Measurements from ENCODE around the gene SGMS1. TPM values are rescaled to one million over a fixed set of nuclear protein-coding genes. Genes with fewer than 3 reads are reported as not detected.

SGMS1 gene
- total RNA-seq, 1 donor from 2014 or later: 25.6 TPM

- no peak overlapping the region for H3K4me2 ChIP-seq (ENCODE audit: low read length)
- H3K4me1 ChIP-seq (ENCODE audit: insufficient read depth, low read length): peaks cover 12% of the 10 kb centered on the region
- no peak for FAIRE-seq
Measured at GRCh38 chr10:50631052-50631451, 7.3 kb upstream of the SGMS1 start.

GRCh38 chr10:50629495-50630122 lies 5.9 kb upstream of the SGMS1 start:
- no peak overlapping the region for H3K9ac ChIP-seq (ENCODE audit: low read length)
- H3K27ac ChIP-seq (ENCODE audit: low read depth, low read length): no peak overlapping the region
- H3K4me3 Mint-ChIP-seq (ENCODE audit: unreplicated experiment): no peak overlapping the region
- no peak for DNase-seq (ENCODE audit: low read depth)
- FAIRE-seq: no peak
- H2AFZ ChIP-seq (ENCODE audit: low read depth, low read length): no peak overlapping the region
- TF ChIP-seq CTCF (IDR thresholded peaks at IDR 0.05; ENCODE audit: insufficient read depth, low read depth, low read length) (no peak), EZH2 (IDR thresholded peaks at IDR 0.05; ENCODE audit: insufficient read depth, low read length) (no peak)
- peaks cover 7% of the 10 kb centered on the region for H3K4me1 ChIP-seq (ENCODE audit: insufficient read depth, low read length)
- H3K36me3 Mint-ChIP-seq (ENCODE audit: low read depth, unreplicated experiment): no peaks in the 10 kb centered on the region
- H3K27ac Mint-ChIP-seq (ENCODE audit: unreplicated experiment): no peak overlapping the region
- no peaks in the 10 kb centered on the region for H3K9me3 Mint-ChIP-seq (ENCODE audit: unreplicated experiment)
- H3K4me2 ChIP-seq (ENCODE audit: low read length): no peak overlapping the region
- H3K79me2 ChIP-seq (ENCODE audit: insufficient read depth, low read length): no peaks in the 10 kb centered on the region
- H4K20me1 ChIP-seq (ENCODE audit: insufficient read depth, low read length): no peaks in the 10 kb centered on the region
- H3K4me3 ChIP-seq (ENCODE audit: insufficient read depth, low read depth, low read length): no peak overlapping the region
- H3K27me3 ChIP-seq (ENCODE audit: insufficient read depth, low read length): no peaks in the 10 kb centered on the region
- no peaks in the 10 kb centered on the region for H3K36me3 ChIP-seq (ENCODE audit: insufficient read depth, low read length)
- H3K9me3 ChIP-seq (ENCODE audit: insufficient read depth, low read depth, low read length): no peaks in the 10 kb centered on the region
- no peaks in the 10 kb centered on the region for H3K4me1 Mint-ChIP-seq (ENCODE audit: low read depth, unreplicated experiment)
- no peaks in the 10 kb centered on the region for H3K27me3 Mint-ChIP-seq (ENCODE audit: low read depth, unreplicated experiment)

More at GRCh38 chr10:50631052-50631451, 7.3 kb upstream of the SGMS1 start:
- Histone ChIP-seq H3K27ac (ENCODE audit: low read depth, low read length) (no peak overlapping the region), H3K9me3 (ENCODE audit: insufficient read depth, low read depth, low read length) (no peaks in the 10 kb centered on the region), H3K4me3 (ENCODE audit: insufficient read depth, low read depth, low read length) (no peak overlapping the region), H3K36me3 (ENCODE audit: insufficient read depth, low read length) (no peaks in the 10 kb centered on the region), H4K20me1 (ENCODE audit: insufficient read depth, low read length) (no peaks in the 10 kb centered on the region), H3K27me3 (ENCODE audit: insufficient read depth, low read length) (no peaks in the 10 kb centered on the region), H3K9ac (ENCODE audit: low read length) (no peak overlapping the region), H2AFZ (ENCODE audit: low read depth, low read length) (no peak overlapping the region), H3K79me2 (ENCODE audit: insufficient read depth, low read length) (no peaks in the 10 kb centered on the region)
- no peak for DNase-seq (ENCODE audit: low read depth)
- no peak for TF ChIP-seq EZH2 (IDR thresholded peaks at IDR 0.05; ENCODE audit: insufficient read depth, low read length)
- no peak for TF ChIP-seq CTCF (IDR thresholded peaks at IDR 0.05; ENCODE audit: insufficient read depth, low read depth, low read length)
- no peak overlapping the region for H3K4me3 Mint-ChIP-seq (ENCODE audit: unreplicated experiment)
- H3K27ac Mint-ChIP-seq (ENCODE audit: unreplicated experiment): no peak overlapping the region
- H3K36me3 Mint-ChIP-seq (ENCODE audit: low read depth, unreplicated experiment): no peaks in the 10 kb centered on the region
- no peaks in the 10 kb centered on the region for H3K9me3 Mint-ChIP-seq (ENCODE audit: unreplicated experiment)
- H3K4me1 Mint-ChIP-seq (ENCODE audit: low read depth, unreplicated experiment): no peaks in the 10 kb centered on the region
- no peaks in the 10 kb centered on the region for H3K27me3 Mint-ChIP-seq (ENCODE audit: low read depth, unreplicated experiment)

GRCh38 chr10:50627896-50628295 lies 4.1 kb upstream of the SGMS1 start:
- no peaks in the 10 kb centered on the region for H3K9me3 Mint-ChIP-seq (ENCODE audit: unreplicated experiment)
- no peaks in the 10 kb centered on the region for H3K9me3 ChIP-seq (ENCODE audit: insufficient read depth, low read depth, low read length)
- H3K36me3 Mint-ChIP-seq (ENCODE audit: low read depth, unreplicated experiment): no peaks in the 10 kb centered on the region
- peaks cover 7% of the 10 kb centered on the region for H3K4me1 ChIP-seq (ENCODE audit: insufficient read depth, low read length)
- no peak for TF ChIP-seq CTCF (IDR thresholded peaks at IDR 0.05; ENCODE audit: insufficient read depth, low read depth, low read length)
- TF ChIP-seq EZH2 (IDR thresholded peaks at IDR 0.05; ENCODE audit: insufficient read depth, low read length): no peak
- H2AFZ ChIP-seq (ENCODE audit: low read depth, low read length): no peak overlapping the region
- DNase-seq (ENCODE audit: low read depth) (no peak), FAIRE-seq (no peak)
- no peak overlapping the region for H3K9ac ChIP-seq (ENCODE audit: low read length)
- H3K4me3 ChIP-seq (ENCODE audit: insufficient read depth, low read depth, low read length): no peak overlapping the region
- H3K4me2 ChIP-seq (ENCODE audit: low read length): no peak overlapping the region
- no peaks in the 10 kb centered on the region for H3K79me2 ChIP-seq (ENCODE audit: insufficient read depth, low read length)
- no peaks in the 10 kb centered on the region for H3K27me3 Mint-ChIP-seq (ENCODE audit: low read depth, unreplicated experiment)
- no peak overlapping the region for H3K27ac Mint-ChIP-seq (ENCODE audit: unreplicated experiment)
- no peaks in the 10 kb centered on the region for H3K27me3 ChIP-seq (ENCODE audit: insufficient read depth, low read length)
- no peaks in the 10 kb centered on the region for H3K36me3 ChIP-seq (ENCODE audit: insufficient read depth, low read length)
- H3K4me3 Mint-ChIP-seq (ENCODE audit: unreplicated experiment): no peak overlapping the region
- H3K27ac ChIP-seq (ENCODE audit: low read depth, low read length): no peak overlapping the region
- H4K20me1 ChIP-seq (ENCODE audit: insufficient read depth, low read length): no peaks in the 10 kb centered on the region
- no peaks in the 10 kb centered on the region for H3K4me1 Mint-ChIP-seq (ENCODE audit: low read depth, unreplicated experiment)
